GM12878 (cell line): ENCODE data around the gene ITIH2. TPM values are rescaled to one million over a fixed set of nuclear protein-coding genes. Genes with fewer than 3 reads are reported as not detected.

ENCODE experiments used
- ATAC-seq: fragments of 200-7000 bp; cut with Tn5 transposase; 3 replicates; pipeline ENCODE4 v1.9.1; 2020; ENCODE audit warnings: mild to moderate bottlenecking, moderate library complexity
- BruUV-seq: library from RNA; stranded (reverse); fragments of 400-500 nt; replicated peaks from 2 replicates; lab custom pipeline; 2021; lab: Mats Ljungman, UMichigan
- CTCF ChIA-PET: fragments of 300-600 bp; sonication (Branson Sonifier 250); formaldehyde crosslinking; extraction: SDS; loops from one replicate; lab custom pipeline; 2021; ENCODE audit warnings: inconsistent platforms; lab: Yijun Ruan, JAX
- POLR2A ChIA-PET: fragments of 350-600 bp; formaldehyde crosslinking; extraction: SDS; loops from one replicate; lab custom pipeline; 2021; ENCODE audit warnings: inconsistent platforms; lab: Charles Lee
- RAD21 ChIA-PET: fragments of 300-600 bp; sonication (Branson Sonifier 250); formaldehyde crosslinking; loops from one replicate; lab custom pipeline; 2023; ENCODE audit warnings: antibody characterized with exemption; ENCODE audit not compliant: unreplicated experiment; lab: Charles Lee
- SMC1A ChIA-PET: fragments of 300-600 bp; sonication (Branson Sonifier 250); formaldehyde crosslinking; loops from one replicate; lab custom pipeline; 2023; ENCODE audit not compliant: unreplicated experiment, uncharacterized antibody; lab: Charles Lee
- DNase-seq: peaks from one replicate; pipeline ENCODE4 v3.0.0-alpha.2; 2011; ENCODE audit warnings: low read depth, low spot score
- FAIRE-seq: peaks from 3 replicates; lab custom pipeline; 2011; peaks lifted over from hg19 to GRCh38; lab: Jason Lieb, UNC
- H2AFZ ChIP-seq: 2 replicates; pipeline ENCODE4 v1.6.0; 2011; ENCODE audit warnings: low read depth, low read length, control low read depth; ENCODE audit not compliant: control insufficient read depth
- H3K27ac ChIP-seq: 2 replicates; pipeline ENCODE4 v1.5.1; 2011; ENCODE audit warnings: control low read depth; ENCODE audit not compliant: control insufficient read depth, insufficient read depth
- H3K27me3 ChIP-seq, 2 experiments: replicated peaks in 1 of 2; 2 replicates each; pipeline versions ENCODE4 v1.6.0 to v1.6.1; 2011; ENCODE audit warnings: low read length in 1 of 2; ENCODE audit not compliant: control insufficient read depth in 2 of 2, insufficient read depth in 2 of 2
- H3K36me3 ChIP-seq, 2 experiments: 2 replicates each; pipeline ENCODE4 v1.5.1; 2011; ENCODE audit warnings: low read length in 1 of 2; ENCODE audit not compliant: control insufficient read depth in 2 of 2, insufficient read depth in 2 of 2
- H3K4me1 ChIP-seq: 2 replicates; pipeline ENCODE4 v1.6.1; 2011; ENCODE audit warnings: mild to moderate bottlenecking, low read length, moderate library complexity, mixed read lengths; ENCODE audit not compliant: control insufficient read depth, insufficient read depth
- H3K4me2 ChIP-seq: 2 replicates; pipeline ENCODE4 v1.6.0; 2011; ENCODE audit warnings: control low read depth; ENCODE audit not compliant: control insufficient read depth, insufficient read depth
- H3K4me3 ChIP-seq: fragments of 200-600 bp; sonication (generic); 2 replicates; pipeline ENCODE4 v1.5.1; 2016
- H3K79me2 ChIP-seq: 2 replicates; pipeline ENCODE4 v1.6.0; 2011; ENCODE audit warnings: low read length; ENCODE audit not compliant: control insufficient read depth, insufficient read depth
- H3K9ac ChIP-seq: 2 replicates; pipeline ENCODE4 v1.8.0; 2011; ENCODE audit warnings: low read length, control low read depth, mixed read lengths; ENCODE audit not compliant: control insufficient read depth, insufficient read depth
- H3K9me3 ChIP-seq: replicated peaks from 3 replicates; pipeline ENCODE4 v1.5.1; 2011; ENCODE audit warnings: mild to moderate bottlenecking, low read length; ENCODE audit not compliant: control insufficient read depth, insufficient read depth
- H4K20me1 ChIP-seq: 2 replicates; pipeline ENCODE4 v1.6.0; 2011; ENCODE audit not compliant: control insufficient read depth, insufficient read depth
- HCFC1 ChIP-seq: fragments of 150-350 bp; IDR thresholded peaks from 2 replicates; pipeline ENCODE4 v1.6.1; 2014; ENCODE audit warnings: low read length
- HDAC6 ChIP-seq: fragments of 200-600 bp; sonication (generic); IDR thresholded peaks from one replicate; pipeline ENCODE4 v1.8.0; 2017; ENCODE audit warnings: antibody characterized with exemption; ENCODE audit not compliant: unreplicated experiment
- JUND ChIP-seq: IDR thresholded peaks from 2 replicates; pipeline ENCODE4 v1.6.1; 2012; ENCODE audit warnings: low read depth, mild to moderate bottlenecking, low read length, improper control_type of control experiment, moderate library complexity
- MYB ChIP-seq: fragments of 150-350 bp; IDR thresholded peaks from 2 replicates; pipeline ENCODE4 v1.6.1; 2014; ENCODE audit warnings: mild to moderate bottlenecking, low read depth, low read length, borderline replicate concordance
- NFYA ChIP-seq: IDR thresholded peaks from 2 replicates; pipeline ENCODE4 v1.6.1; 2011; ENCODE audit warnings: low read depth, mild to moderate bottlenecking, low read length, improper control_type of control experiment, borderline replicate concordance
- PML ChIP-seq: IDR thresholded peaks from 2 replicates; pipeline ENCODE4 v1.6.1; 2012; ENCODE audit warnings: low read length, inconsistent platforms
- POLR2AphosphoS5 ChIP-seq: IDR thresholded peaks from 2 replicates; pipeline ENCODE4 v1.6.1; 2011; ENCODE audit warnings: mild to moderate bottlenecking, low read length, inconsistent platforms
- SREBF1 ChIP-seq: IDR thresholded peaks from 2 replicates; pipeline ENCODE4 v1.6.1; 2012; ENCODE audit warnings: mild to moderate bottlenecking, low read length
- SREBF2 ChIP-seq: IDR thresholded peaks from 2 replicates; pipeline ENCODE4 v1.6.1; 2012; ENCODE audit warnings: mild to moderate bottlenecking, low read length
- SUPT20H ChIP-seq: IDR thresholded peaks from 2 replicates; pipeline ENCODE4 v1.6.1; 2011; ENCODE audit warnings: low read depth, mild to moderate bottlenecking, low read length, moderate library complexity, borderline replicate concordance; ENCODE audit not compliant: control insufficient read depth
- ZNF592 ChIP-seq: fragments of 450-650 bp; IDR thresholded peaks from 2 replicates; pipeline ENCODE4 v1.6.1; 2017; ENCODE audit warnings: mild to moderate bottlenecking, moderate library complexity
- WGBS: methylation state at CpG from one replicate; pipeline ENCODE4 v1.1.6; 2016; ENCODE audit warnings: low lambda C conversion rate; ENCODE audit not compliant: insufficient replicate concordance, insufficient coverage; ENCODE audit errors: missing lambda C conversion rate; 5-methylcytosine and 5-hydroxymethylcytosine counted together
- in situ Hi-C: fragments of 300-500 bp; cut with MboI; formaldehyde crosslinking; loops from 9 replicates; pipeline ENCODE4 v1.14.3; 2018; ENCODE audit warnings: mixed read lengths
- intact Hi-C: fragments of 100-400 bp; cut with micrococcal nuclease; formaldehyde crosslinking; loops from one replicate; pipeline ENCODE4 v1.14.2; 2022; ENCODE audit not compliant: unreplicated experiment
- polyA plus RNA-seq, 11 experiments: library from polyadenylated mRNA; depleted of rRNA in 4 of 11; unstranded in 6 of 11; stranded (reverse) in 5 of 11; fragments of >200 nt; fragmentation: Nextera tagmentation in 4 of 11; fragmentation: Illumina TruSeq in 1 of 11; extraction: Ambion mirVana in 4 of 11; extraction: Trizol in 1 of 11; gene quantifications; 1 replicate in 1 of 11; 2 replicates in 10 of 11; pipeline versions ENCODE4 v1.2.1 to v1.2.3, GENCODE V29; 2011 to 2016; ENCODE audit warnings: inconsistent platforms in 2 of 11, missing spikeins in 2 of 11, low read depth in 1 of 11
- total RNA-seq, 4 experiments: library from RNA; depleted of rRNA in 3 of 4; stranded (reverse); fragments of >200 nt in 3 of 4; fragmentation: Illumina TruSeq in 1 of 4; extraction: Trizol in 1 of 4; gene quantifications; 2 replicates each; pipeline versions ENCODE4 v1.2.1 to v1.2.3, GENCODE V29; 2013 to 2021
- TF ChIP-seq, protein P1 (sequence below): IDR thresholded peaks from 2 replicates; pipeline ENCODE4 v1.6.1; 2011; ENCODE audit warnings: borderline replicate concordance, low read depth, mild to moderate bottlenecking, moderate library complexity, mixed read lengths, low read length; ENCODE audit not compliant: insufficient read depth; ENCODE audit errors: extremely low read length

Gene ITIH2
- total and polyA plus RNA-seq, 10 of the 15 experiments (the other 5 are each of a cell fraction or from before 2014, with no cell fraction given) = 0.05 to 0.72 (median 0.53) TPM; not detected in 7

- intact Hi-C loops (loop anchor here (10.0 kb wide), 1 partner anchor 1436 kb away; no protein-coding TSS in a partner anchor), in situ Hi-C loops (no loop called here)
- DNase-seq (no peak), FAIRE-seq (no peak), ATAC-seq (no peak)
- Histone ChIP-seq H3K27ac (no peak overlapping the region), H4K20me1 (no peaks in the 10 kb centered on the region), H3K4me3 (no peak overlapping the region), H3K4me2 (no peak overlapping the region), H3K9ac (no peak overlapping the region), H3K79me2 (no peaks in the 10 kb centered on the region), H3K27me3 (no peaks in the 10 kb centered on the region), H3K9me3 (no peaks in the 10 kb centered on the region), H2AFZ (no peak overlapping the region), H3K4me1 (no peaks in the 10 kb centered on the region), H3K36me3 (peaks cover 0 to 17% of the 10 kb centered on the region in 2 experiments; a peak in 3 of 4 replicates)
- no peak for TF ChIP-seq JUND
- no peak for TF ChIP-seq SREBF1
- TF ChIP-seq SREBF2 = no peak
- TF ChIP-seq ZNF592 = no peak
- TF ChIP-seq HDAC6 = no peak
- no peak for TF ChIP-seq HCFC1
- TF ChIP-seq, protein P1, sequence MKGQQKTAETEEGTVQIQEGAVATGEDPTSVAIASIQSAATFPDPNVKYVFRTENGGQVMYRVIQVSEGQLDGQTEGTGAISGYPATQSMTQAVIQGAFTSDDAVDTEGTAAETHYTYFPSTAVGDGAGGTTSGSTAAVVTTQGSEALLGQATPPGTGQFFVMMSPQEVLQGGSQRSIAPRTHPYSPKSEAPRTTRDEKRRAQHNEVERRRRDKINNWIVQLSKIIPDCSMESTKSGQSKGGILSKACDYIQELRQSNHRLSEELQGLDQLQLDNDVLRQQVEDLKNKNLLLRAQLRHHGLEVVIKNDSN = no peak
- no peak for TF ChIP-seq NFYA
- no peak for TF ChIP-seq SUPT20H
- no peak for TF ChIP-seq PML
- TF ChIP-seq MYB = no peak
- TF ChIP-seq POLR2AphosphoS5 = no peak
- SMC1A ChIA-PET = interaction anchor here (0.7 kb wide), 1 partner anchor 32 kb away, joined by 3 read pairs; no protein-coding TSS in a partner anchor
- RAD21 ChIA-PET = interaction anchor here (1.4 kb wide), 1 partner anchor 243 kb away, joined by 4 read pairs; no protein-coding TSS in a partner anchor
- BruUV-seq = no TSS peak
- POLR2A ChIA-PET = no interaction called here
- WGBS = 79% methylated on average over 7 of the region's 7 CpGs
- CTCF ChIA-PET = no interaction called here
Observed at GRCh38 chr10:7768417-7768816, 65.3 kb downstream of the ITIH2 start.
